Panc1 (cell line): ENCODE results near the gene RPS6KB2. TPM values are rescaled to one million over a fixed set of nuclear protein-coding genes. Genes with fewer than 3 reads are reported as not detected.
A peak's percentile ranks its signal among the peaks of the same experiment; 100 is the strongest.

Experiments used
- ATAC-seq: fragments of 200-7000 bp; cut with Tn5 transposase; 2 replicates; pipeline ENCODE4 v1.9.1; 2020; ENCODE audit warnings: mild to moderate bottlenecking, moderate library complexity
- BruUV-seq: library from RNA; stranded (reverse); fragments of 400-500 nt; replicated peaks from 2 replicates; lab custom pipeline; 2021; lab: Mats Ljungman, UMichigan
- CTCF ChIA-PET: fragments of 300-600 bp; sonication (Branson Sonifier 250); formaldehyde crosslinking; loops from one replicate; lab custom pipeline; 2022; ENCODE audit warnings: antibody characterized with exemption; lab: Charles Lee
- POLR2A ChIA-PET: fragments of 300-600 bp; sonication (Branson Sonifier 250); formaldehyde crosslinking; loops from one replicate; lab custom pipeline; 2022; ENCODE audit warnings: antibody characterized with exemption; lab: Charles Lee
- DNase-seq: peaks from one replicate; pipeline ENCODE4 v3.0.0-alpha.2; 2010; ENCODE audit warnings: low read depth, low spot score
- H3K27ac ChIP-seq: 2 replicates; pipeline ENCODE4 v1.5.1; 2011; ENCODE audit warnings: mild to moderate bottlenecking, low read length, inconsistent platforms
- H3K27me3 ChIP-seq: fragments of 200-500 bp; sonication (Bioruptor generic); 2 replicates; pipeline ENCODE4 v1.6.0; 2014; ENCODE audit warnings: low read length, inconsistent platforms; ENCODE audit not compliant: control insufficient read depth, insufficient read depth
- H3K36me3 ChIP-seq: fragments of 200-500 bp; sonication (Bioruptor generic); 2 replicates; pipeline ENCODE4 v1.5.1; 2014; ENCODE audit warnings: inconsistent platforms, mild to moderate bottlenecking, low read length, moderate library complexity; ENCODE audit not compliant: control insufficient read depth, insufficient read depth
- H3K4me1 ChIP-seq: 2 replicates; pipeline ENCODE4 v1.5.1; 2011; ENCODE audit warnings: inconsistent platforms, mild to moderate bottlenecking, low read length, moderate library complexity; ENCODE audit not compliant: control insufficient read depth, insufficient read depth
- H3K4me3 ChIP-seq, 2 experiments: 2 replicates each; pipeline ENCODE4 v1.5.1; 2011 to 2012; ENCODE audit warnings: low read depth in 2 of 2, low read length in 2 of 2, mild to moderate bottlenecking in 2 of 2, inconsistent platforms in 1 of 2, moderate library complexity in 1 of 2
- H3K9me3 ChIP-seq: fragments of 200-500 bp; sonication (Bioruptor generic); 2 replicates; pipeline ENCODE4 v1.5.1; 2014; ENCODE audit warnings: low read depth, mild to moderate bottlenecking, inconsistent platforms, low read length, moderate library complexity; ENCODE audit not compliant: control insufficient read depth, insufficient read depth
- POLR2AphosphoS5 ChIP-seq: IDR thresholded peaks from 2 replicates; pipeline ENCODE4 v1.6.1; 2012; ENCODE audit warnings: mild to moderate bottlenecking, low read depth, low read length, moderate library complexity
- SIN3A ChIP-seq: IDR thresholded peaks from 2 replicates; pipeline ENCODE4 v1.6.1; 2012; ENCODE audit warnings: low read depth, mild to moderate bottlenecking, low read length, moderate library complexity, borderline replicate concordance; ENCODE audit not compliant: insufficient read depth
- TCF7L2 ChIP-seq: IDR thresholded peaks from 2 replicates; pipeline ENCODE4 v1.6.1; 2011; ENCODE audit warnings: mild to moderate bottlenecking, low read depth, low read length, inconsistent platforms
- in situ Hi-C: cut with HindIII; loops from 2 replicates; pipeline ENCODE4 v1.10.0; 2016; ENCODE audit warnings: low sequenced_read_pairs, low pct_unique_long_range_greater_than_20kb
- intact Hi-C: fragments of 100-400 bp; cut with micrococcal nuclease; formaldehyde crosslinking; loops from one replicate; pipeline ENCODE4 v1.10.0; 2022; ENCODE audit not compliant: unreplicated experiment
- total RNA-seq: library from RNA; stranded (reverse); gene quantifications from one replicate; pipeline ENCODE4 v1.2.1, GENCODE V29; 2021; ENCODE audit not compliant: unreplicated experiment
- TF ChIP-seq, protein P1 (sequence below): fragments of 450-650 bp; IDR thresholded peaks from 2 replicates; pipeline ENCODE4 v1.5.1; 2017; ENCODE audit warnings: mild to moderate bottlenecking
- TF ChIP-seq, protein P2 (sequence below), 2 experiments: IDR thresholded peaks; 2 replicates each; pipeline ENCODE4 v1.6.1; 2011 to 2012; ENCODE audit warnings: low read depth in 2 of 2, control low read depth in 1 of 2, low read length in 1 of 2, mild to moderate bottlenecking in 1 of 2, moderate library complexity in 1 of 2; ENCODE audit not compliant: insufficient read depth in 1 of 2

The RPS6KB2 gene
- total RNA-seq, 1 experiment from 2014 or later: 68.5 TPM

DNA sequence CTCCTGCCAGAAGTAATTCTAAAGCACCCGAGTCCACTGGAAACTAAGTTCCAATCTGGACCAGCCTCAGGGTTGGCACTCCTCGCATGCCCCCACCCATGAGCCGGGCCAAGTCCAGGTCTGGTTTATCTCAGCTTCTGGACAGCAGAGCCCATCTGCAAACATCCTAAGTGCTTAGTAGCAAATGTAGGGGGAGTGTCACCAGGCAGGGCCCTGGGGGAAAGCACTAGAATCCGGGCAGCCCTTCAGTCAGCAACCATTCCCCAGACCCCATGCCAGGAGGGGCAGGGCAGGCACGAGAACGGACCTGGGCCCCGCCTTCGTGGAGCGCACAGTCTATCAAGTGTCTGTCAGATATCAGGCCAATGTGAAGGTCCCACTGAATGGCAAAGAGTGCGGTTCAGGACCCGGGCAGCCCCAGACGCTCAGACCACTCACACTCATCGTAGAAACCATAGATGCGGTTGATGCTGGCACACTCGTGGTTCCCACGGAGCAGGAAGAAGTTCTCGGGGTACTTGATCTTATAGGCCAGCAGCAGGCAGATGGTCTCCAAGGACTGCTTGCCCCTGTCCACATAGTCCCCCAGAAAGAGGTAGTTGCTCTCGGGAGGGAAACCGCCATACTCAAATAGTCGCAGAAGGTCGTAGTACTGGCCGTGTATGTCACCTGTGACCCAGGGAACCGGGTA is 27.9 kb upstream of the RPS6KB2 start:
- ATAC-seq (no peak), DNase-seq (no peak)
- Histone ChIP-seq H3K27me3 (no peaks in the 10 kb centered on the region), H3K9me3 (no peaks in the 10 kb centered on the region), H3K4me1 (peaks cover 38% of the 10 kb centered on the region), H3K36me3 (peaks cover 7% of the 10 kb centered on the region), H3K4me3 (peak overlapping the region; percentile 84 to 96), H3K27ac (peak overlapping the region; percentile 88)
- in situ Hi-C loops: no loop called here
- intact Hi-C loops: no loop called here
- ChIA-PET POLR2A (interaction anchor here (0.5 to 1.7 kb wide), 3 partner anchors 11 to 106 kb away, joined by 3 to 9 read pairs (median 4); no protein-coding TSS in a partner anchor), CTCF (interaction anchor here (1.1 to 1.4 kb wide), 3 partner anchors 24 to 55 kb away, joined by 3 to 6 read pairs (median 3); no protein-coding TSS in a partner anchor)
- BruUV-seq: no TSS peak
- TF ChIP-seq, protein P1, sequence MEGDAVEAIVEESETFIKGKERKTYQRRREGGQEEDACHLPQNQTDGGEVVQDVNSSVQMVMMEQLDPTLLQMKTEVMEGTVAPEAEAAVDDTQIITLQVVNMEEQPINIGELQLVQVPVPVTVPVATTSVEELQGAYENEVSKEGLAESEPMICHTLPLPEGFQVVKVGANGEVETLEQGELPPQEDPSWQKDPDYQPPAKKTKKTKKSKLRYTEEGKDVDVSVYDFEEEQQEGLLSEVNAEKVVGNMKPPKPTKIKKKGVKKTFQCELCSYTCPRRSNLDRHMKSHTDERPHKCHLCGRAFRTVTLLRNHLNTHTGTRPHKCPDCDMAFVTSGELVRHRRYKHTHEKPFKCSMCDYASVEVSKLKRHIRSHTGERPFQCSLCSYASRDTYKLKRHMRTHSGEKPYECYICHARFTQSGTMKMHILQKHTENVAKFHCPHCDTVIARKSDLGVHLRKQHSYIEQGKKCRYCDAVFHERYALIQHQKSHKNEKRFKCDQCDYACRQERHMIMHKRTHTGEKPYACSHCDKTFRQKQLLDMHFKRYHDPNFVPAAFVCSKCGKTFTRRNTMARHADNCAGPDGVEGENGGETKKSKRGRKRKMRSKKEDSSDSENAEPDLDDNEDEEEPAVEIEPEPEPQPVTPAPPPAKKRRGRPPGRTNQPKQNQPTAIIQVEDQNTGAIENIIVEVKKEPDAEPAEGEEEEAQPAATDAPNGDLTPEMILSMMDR: no peak
- TF ChIP-seq, protein P2, sequence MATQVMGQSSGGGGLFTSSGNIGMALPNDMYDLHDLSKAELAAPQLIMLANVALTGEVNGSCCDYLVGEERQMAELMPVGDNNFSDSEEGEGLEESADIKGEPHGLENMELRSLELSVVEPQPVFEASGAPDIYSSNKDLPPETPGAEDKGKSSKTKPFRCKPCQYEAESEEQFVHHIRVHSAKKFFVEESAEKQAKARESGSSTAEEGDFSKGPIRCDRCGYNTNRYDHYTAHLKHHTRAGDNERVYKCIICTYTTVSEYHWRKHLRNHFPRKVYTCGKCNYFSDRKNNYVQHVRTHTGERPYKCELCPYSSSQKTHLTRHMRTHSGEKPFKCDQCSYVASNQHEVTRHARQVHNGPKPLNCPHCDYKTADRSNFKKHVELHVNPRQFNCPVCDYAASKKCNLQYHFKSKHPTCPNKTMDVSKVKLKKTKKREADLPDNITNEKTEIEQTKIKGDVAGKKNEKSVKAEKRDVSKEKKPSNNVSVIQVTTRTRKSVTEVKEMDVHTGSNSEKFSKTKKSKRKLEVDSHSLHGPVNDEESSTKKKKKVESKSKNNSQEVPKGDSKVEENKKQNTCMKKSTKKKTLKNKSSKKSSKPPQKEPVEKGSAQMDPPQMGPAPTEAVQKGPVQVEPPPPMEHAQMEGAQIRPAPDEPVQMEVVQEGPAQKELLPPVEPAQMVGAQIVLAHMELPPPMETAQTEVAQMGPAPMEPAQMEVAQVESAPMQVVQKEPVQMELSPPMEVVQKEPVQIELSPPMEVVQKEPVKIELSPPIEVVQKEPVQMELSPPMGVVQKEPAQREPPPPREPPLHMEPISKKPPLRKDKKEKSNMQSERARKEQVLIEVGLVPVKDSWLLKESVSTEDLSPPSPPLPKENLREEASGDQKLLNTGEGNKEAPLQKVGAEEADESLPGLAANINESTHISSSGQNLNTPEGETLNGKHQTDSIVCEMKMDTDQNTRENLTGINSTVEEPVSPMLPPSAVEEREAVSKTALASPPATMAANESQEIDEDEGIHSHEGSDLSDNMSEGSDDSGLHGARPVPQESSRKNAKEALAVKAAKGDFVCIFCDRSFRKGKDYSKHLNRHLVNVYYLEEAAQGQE (IDR thresholded peaks at IDR 0.05; ENCODE audit: insufficient read depth in 1 of 2, low read depth in 2 of 2, low read length in 1 of 2): no peak
- TF ChIP-seq SIN3A (no peak), TCF7L2 (no peak)

DNA sequence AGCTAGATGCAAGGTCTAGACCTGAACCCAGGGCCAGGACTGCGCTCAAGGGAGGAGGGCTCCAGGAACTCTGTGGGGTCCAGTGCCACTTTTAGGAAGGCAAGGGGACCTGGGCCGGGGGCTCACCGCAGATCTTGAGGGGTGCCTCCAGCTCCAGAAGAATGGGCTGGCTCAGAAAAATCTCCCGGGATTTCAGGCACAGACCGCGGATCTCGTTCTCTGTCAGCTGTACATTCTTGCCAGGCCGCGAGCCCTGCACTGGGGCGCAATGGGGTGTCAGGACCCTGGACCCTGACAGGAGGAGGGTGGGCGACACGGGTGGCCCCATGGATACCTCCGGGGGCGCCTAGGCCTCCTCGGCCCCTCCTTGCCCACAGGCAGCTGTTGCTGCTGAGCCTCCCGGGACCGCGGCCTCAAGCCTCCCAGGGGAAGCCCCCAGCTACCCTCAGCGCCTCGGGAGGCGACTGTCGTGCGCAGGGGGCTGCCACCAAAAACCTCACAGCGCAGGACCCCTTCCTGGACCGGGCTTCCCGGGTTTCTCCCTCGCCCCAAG is 27.3 kb upstream of the RPS6KB2 start:
- DNase-seq (no peak), ATAC-seq (peak; percentile 9; the same call in 1 of the 2 replicates)
- ChIA-PET POLR2A (interaction anchor here (0.5 to 1.7 kb wide), 11 partner anchors 11 to 354 kb away, joined by 3 to 8 read pairs (median 4); no protein-coding TSS in a partner anchor), CTCF (interaction anchor here (0.6 to 1.6 kb wide), 9 partner anchors 10 to 104 kb away, joined by 3 to 9 read pairs (median 6); partner anchors contain the start of gene PITPNM1)
- no peaks in the 10 kb centered on the region for H3K27me3 ChIP-seq
- peak overlapping the region; percentile 88 for H3K27ac ChIP-seq
- H3K4me1 ChIP-seq: peaks cover 38% of the 10 kb centered on the region
- H3K36me3 ChIP-seq: peaks cover 7% of the 10 kb centered on the region
- TF ChIP-seq TCF7L2 (no peak), POLR2AphosphoS5 (0 out of 2 replicates have a peak, but pooled peaks have one; percentile 3)
- intact Hi-C loops: no loop called here
- in situ Hi-C loops: no loop called here
- no peaks in the 10 kb centered on the region for H3K9me3 ChIP-seq
- H3K4me3 ChIP-seq: peak overlapping the region; percentile 84 to 96
- no TSS peak for BruUV-seq
